Breast epithelium (tissue), 4 donors: ENCODE results near the gene FNDC1. TPM values are rescaled to one million over a fixed set of nuclear protein-coding genes. Genes with fewer than 3 reads are reported as not detected.

Source experiments
- DNase-seq, 2 donors: peaks; one replicate each; pipeline ENCODE4 v3.0.0-alpha.2; 2019; ENCODE audit warnings: low spot score in 2 of 2
- H3K27ac ChIP-seq, 2 donors: fragments of 200-600 bp; sonication (generic) in 1 of 2; one replicate each; pipeline ENCODE4 v1.5.1; 2016 to 2019; ENCODE audit warnings: mild to moderate bottlenecking in 1 of 2
- H3K27me3 ChIP-seq, 2 donors: fragments of 200-600 bp; sonication (generic) in 1 of 2; one replicate each; pipeline versions ENCODE4 v1.5.1 to v1.6.0; 2017 to 2019; ENCODE audit warnings: control low read depth in 1 of 2, mild to moderate bottlenecking in 1 of 2
- H3K36me3 ChIP-seq: fragments of 200-600 bp; one replicate; pipeline ENCODE4 v1.5.1; 2019
- H3K4me1 ChIP-seq, 2 donors: fragments of 200-600 bp; sonication (generic); one replicate each; pipeline ENCODE4 v1.5.1; 2016 to 2019; ENCODE audit warnings: control low read depth in 1 of 2
- H3K4me3 ChIP-seq, 3 donors: fragments of 200-600 bp; sonication (generic); 1 replicate in 2 of 3; 2 replicates in 1 of 3; pipeline ENCODE4 v1.5.1; 2016 to 2019; ENCODE audit warnings: mild to moderate bottlenecking in 3 of 3, moderate library complexity in 2 of 3
- H3K9me3 ChIP-seq, 2 donors: fragments of 200-600 bp; sonication (generic) in 1 of 2; one replicate each; pipeline ENCODE4 v1.5.1; 2016 to 2019; ENCODE audit warnings: control low read depth in 1 of 2
- POLR2A ChIP-seq: fragments of 450-650 bp; IDR thresholded peaks from one replicate; pipeline ENCODE4 v1.6.1; 2016; ENCODE audit warnings: antibody characterized with exemption, mild to moderate bottlenecking, moderate library complexity
- POLR2AphosphoS5 ChIP-seq, 3 donors: sonication (generic); formaldehyde crosslinking; IDR thresholded peaks; one replicate each; pipeline ENCODE4 v1.6.1; 2017; ENCODE audit warnings: antibody characterized with exemption in 3 of 3
- intact Hi-C: fragments of 100-400 bp; cut with DNase I; formaldehyde crosslinking; loops from one replicate; pipeline ENCODE4 v1.15.1; 2023; ENCODE audit warnings: low total_unique reads
- total RNA-seq, 3 donors: library from RNA; depleted of rRNA; stranded (reverse); fragments of >200 nt; gene quantifications; one replicate each; pipeline ENCODE4 v1.1.0, GENCODE V29; 2016
- TF ChIP-seq, protein P1 (sequence below), 3 donors: fragments of 450-650 bp; IDR thresholded peaks; one replicate each; pipeline ENCODE4 v1.5.1; 2016 to 2017; ENCODE audit warnings: antibody characterized with exemption in 3 of 3, mild to moderate bottlenecking in 3 of 3, moderate library complexity in 3 of 3

Gene FNDC1
- total RNA-seq, 3 donors from 2014 or later = 0.15 to 10.1 (median 0.33) TPM

DNA sequence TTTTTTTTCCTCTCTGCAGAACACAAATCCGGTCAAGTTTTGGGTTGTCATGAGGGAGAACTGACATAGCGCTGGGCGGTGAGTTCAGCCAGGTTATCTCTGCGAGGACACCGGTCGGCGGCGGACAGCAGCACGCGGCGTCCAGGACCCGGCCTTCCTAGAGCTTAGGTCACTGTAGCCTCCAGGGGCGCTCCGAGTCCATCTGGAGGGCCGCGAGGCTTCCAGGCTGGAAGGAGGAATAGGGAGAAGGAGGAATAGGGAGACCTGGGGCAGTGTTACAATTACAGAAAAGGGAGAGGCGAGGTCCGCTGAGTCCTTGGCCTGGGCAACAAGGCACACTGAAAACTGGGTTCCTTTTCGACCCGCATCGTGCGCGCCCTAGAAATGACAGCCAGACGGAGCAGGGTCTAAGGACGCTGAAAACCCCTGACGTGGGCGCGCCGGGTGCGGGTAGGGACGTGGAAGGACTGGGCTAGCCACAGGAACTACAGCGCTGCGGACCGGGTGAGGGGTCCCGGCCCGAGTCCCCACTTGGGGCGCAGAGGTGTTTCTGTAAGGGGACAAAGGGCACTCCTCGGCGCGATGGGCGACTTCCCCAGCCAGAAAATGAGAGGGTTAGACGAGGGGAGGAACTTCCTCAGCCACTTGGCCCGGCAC lies 536 bp upstream of the FNDC1 start:
- H3K27me3 ChIP-seq = peaks cover 0 to 37% of the 10 kb centered on the region in 2 donors

DNA sequence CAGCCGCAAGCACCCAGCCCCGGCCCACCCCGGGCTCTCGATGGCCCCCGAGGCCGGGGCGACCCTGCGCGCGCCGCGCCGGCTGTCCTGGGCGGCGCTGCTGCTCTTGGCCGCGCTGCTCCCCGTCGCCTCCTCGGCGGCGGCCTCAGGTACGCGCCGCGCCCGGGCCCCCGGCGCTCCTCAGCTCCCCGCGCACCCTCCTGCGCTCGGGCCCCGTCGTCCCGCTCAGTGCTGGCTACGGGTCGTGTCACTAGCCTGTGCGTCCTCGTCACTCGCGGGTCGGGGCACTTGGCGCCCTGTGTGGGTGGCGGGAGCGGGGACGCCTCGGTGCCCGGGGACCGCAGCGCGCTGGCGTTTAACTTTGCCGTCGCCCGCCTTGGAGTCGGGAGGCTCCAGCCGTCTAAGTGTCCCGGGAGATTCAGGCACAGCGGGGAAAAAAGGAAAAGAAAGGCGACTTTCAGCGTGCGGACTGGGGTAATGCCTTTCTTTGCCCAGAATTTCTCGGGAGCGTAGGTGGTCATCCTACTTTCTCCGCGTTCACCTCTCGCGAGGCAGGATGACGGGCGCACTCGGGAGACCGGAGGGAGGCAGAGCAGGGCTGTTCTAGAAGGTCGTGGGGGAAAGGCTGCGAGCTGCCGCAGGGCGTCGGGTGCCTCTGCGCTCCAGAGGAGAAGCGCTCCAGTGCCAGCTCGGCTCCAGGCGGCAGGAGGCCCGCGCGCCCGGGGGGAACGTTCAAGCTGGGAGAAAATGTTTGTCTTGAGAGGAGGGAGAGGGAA lies 545 bp downstream of the FNDC1 start:
- DNase-seq = no peak
- TF ChIP-seq, protein P1, sequence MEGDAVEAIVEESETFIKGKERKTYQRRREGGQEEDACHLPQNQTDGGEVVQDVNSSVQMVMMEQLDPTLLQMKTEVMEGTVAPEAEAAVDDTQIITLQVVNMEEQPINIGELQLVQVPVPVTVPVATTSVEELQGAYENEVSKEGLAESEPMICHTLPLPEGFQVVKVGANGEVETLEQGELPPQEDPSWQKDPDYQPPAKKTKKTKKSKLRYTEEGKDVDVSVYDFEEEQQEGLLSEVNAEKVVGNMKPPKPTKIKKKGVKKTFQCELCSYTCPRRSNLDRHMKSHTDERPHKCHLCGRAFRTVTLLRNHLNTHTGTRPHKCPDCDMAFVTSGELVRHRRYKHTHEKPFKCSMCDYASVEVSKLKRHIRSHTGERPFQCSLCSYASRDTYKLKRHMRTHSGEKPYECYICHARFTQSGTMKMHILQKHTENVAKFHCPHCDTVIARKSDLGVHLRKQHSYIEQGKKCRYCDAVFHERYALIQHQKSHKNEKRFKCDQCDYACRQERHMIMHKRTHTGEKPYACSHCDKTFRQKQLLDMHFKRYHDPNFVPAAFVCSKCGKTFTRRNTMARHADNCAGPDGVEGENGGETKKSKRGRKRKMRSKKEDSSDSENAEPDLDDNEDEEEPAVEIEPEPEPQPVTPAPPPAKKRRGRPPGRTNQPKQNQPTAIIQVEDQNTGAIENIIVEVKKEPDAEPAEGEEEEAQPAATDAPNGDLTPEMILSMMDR (IDR thresholded peaks at IDR 0.05) = no peak
- TF ChIP-seq POLR2AphosphoS5 (IDR thresholded peaks at IDR 0.05) (no peak), POLR2A (no peak)
- Histone ChIP-seq H3K27ac (no peak overlapping the region), H3K4me3 (peak overlapping the region; percentile 47 to 71 (median 48)), H3K9me3 (no peaks in the 10 kb centered on the region), H3K36me3 (no peaks in the 10 kb centered on the region), H3K4me1 (peaks cover 0 to 6% of the 10 kb centered on the region in 2 donors), H3K27me3 (peaks cover 0 to 40% of the 10 kb centered on the region in 2 donors)
- intact Hi-C loops = no loop called here

More for the DNA sequence above, 536 bp upstream of the FNDC1 start:
- no peaks in the 10 kb centered on the region for H3K9me3 ChIP-seq
- H3K4me3 ChIP-seq = peak overlapping the region; percentile 47 to 71 (median 48)
- intact Hi-C loops = no loop called here
- H3K27ac ChIP-seq = no peak overlapping the region
- no peak for DNase-seq
- no peaks in the 10 kb centered on the region for H3K36me3 ChIP-seq
- TF ChIP-seq, protein P1 (IDR thresholded peaks at IDR 0.05) = no peak
- TF ChIP-seq POLR2A = no peak
- H3K4me1 ChIP-seq = peaks cover 0 to 6% of the 10 kb centered on the region in 2 donors

DNA sequence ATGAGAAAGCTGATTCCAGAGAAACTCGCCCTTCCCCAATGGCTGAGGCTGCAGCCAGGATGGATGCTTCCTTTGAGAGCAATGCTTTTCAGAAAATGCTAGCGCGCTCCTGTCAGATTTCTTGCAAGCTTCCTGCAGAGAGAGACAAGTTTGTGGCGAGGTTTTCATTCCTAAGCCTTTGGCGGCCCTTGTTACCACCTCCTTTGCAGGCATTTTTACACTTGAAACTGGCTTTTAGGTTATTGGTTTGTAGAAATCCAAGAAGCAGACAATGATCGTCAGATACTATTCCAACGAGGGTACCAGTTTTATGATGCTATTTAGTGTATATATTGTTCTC lies 1.1 kb downstream of the FNDC1 start:
- H3K4me1 ChIP-seq = peaks cover 0 to 6% of the 10 kb centered on the region in 2 donors
- intact Hi-C loops = no loop called here
- peaks cover 0 to 40% of the 10 kb centered on the region in 2 donors for H3K27me3 ChIP-seq
- DNase-seq = no peak
- TF ChIP-seq POLR2AphosphoS5 (IDR thresholded peaks at IDR 0.05) (no peak), POLR2A (no peak)
- TF ChIP-seq, protein P1 (IDR thresholded peaks at IDR 0.05) = no peak
- H3K36me3 ChIP-seq = no peaks in the 10 kb centered on the region
- H3K9me3 ChIP-seq = no peaks in the 10 kb centered on the region
- no peak overlapping the region for H3K27ac ChIP-seq
- H3K4me3 ChIP-seq = peak overlapping the region; percentile 47 to 71 (median 48)

DNA sequence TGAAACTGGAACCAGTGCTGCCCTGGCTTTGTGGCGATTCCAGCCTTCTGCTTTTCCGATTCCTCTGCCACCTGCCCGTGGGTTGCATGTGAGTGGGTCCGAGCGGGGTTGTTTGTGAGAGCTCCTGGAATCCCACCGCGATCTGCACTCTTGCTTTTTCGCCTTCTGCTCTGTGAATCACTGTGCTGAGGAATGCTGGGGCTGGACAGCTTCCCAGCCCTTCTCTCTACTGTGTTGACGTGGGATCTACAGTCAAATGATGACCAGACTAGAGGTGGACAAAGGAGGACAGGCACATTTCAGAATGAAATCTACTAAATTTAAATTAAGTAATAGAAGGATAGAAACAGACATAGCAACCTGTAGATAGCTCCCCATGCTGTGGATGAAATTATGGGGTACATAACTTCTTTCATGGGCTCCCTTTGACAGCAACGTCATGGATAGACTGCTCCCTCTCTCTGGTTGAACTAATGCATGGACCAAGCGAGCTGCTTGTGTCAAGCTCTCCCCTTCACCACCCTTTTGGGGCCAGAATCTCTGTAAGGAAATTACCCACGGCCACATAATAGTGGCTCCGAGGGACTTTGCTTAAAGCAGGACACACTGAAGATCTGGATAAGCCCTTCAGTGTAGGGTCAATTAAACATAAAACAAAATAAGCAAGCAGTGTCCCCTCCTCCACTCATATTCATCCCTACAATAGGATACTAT lies 2.0 kb downstream of the FNDC1 start:
- peaks cover 0 to 40% of the 10 kb centered on the region in 2 donors for H3K27me3 ChIP-seq
- peak overlapping the region in 2 of 3 donors; percentile 47 to 71 for H3K4me3 ChIP-seq
- no peak for DNase-seq
- intact Hi-C loops = no loop called here
- H3K27ac ChIP-seq = no peak overlapping the region
- H3K9me3 ChIP-seq = no peaks in the 10 kb centered on the region
- H3K36me3 ChIP-seq = no peaks in the 10 kb centered on the region
- TF ChIP-seq POLR2A = no peak
- no peak for TF ChIP-seq POLR2AphosphoS5 (IDR thresholded peaks at IDR 0.05)
- TF ChIP-seq, protein P1 (IDR thresholded peaks at IDR 0.05) = no peak
- peaks cover 0 to 6% of the 10 kb centered on the region in 2 donors for H3K4me1 ChIP-seq
